HG02623 (cell line): ENCODE measurements around the gene MOGAT2.
"Not testable (repeated sequence)": the region's sequence is repeated elsewhere in the genome, so short reads cannot be mapped to it uniquely, and the experiment has no call there.

ENCODE experiments used
- ATAC-seq: cut with Tn5 transposase; IDR thresholded peaks from one replicate; pipeline ENCODE4 v1.9.1; 2021; ENCODE audit warnings: moderate library complexity; ENCODE audit not compliant: unreplicated experiment

Gene MOGAT2

DNA sequence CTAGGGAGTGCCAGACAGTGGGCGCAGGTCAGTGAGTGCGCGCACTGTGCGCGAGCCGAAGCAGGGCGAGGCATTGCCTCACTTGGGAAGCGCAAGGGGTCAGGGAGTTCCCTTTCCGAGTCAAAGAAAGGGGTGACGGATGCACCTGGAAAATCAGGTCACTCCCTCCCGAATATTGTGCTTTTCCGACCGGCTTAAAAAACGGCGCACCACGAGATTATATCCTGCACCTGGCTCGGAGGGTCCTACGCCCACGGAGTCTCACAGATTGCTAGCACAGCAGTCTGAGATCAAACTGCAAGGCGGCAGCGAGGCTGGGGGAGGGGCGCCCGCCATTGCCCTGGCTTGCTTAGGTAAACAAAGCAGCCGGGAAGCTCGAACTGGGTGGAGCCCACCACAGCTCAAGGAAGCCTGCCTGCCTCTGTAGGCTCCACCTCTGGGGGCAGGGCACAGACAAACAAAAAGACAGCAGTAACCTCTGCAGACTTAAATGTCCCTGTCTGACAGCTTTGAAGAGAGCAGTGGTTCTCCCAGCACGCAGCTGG, 31.2 kb downstream of the MOGAT2 start:
- ATAC-seq = not testable (repeated sequence)

DNA sequence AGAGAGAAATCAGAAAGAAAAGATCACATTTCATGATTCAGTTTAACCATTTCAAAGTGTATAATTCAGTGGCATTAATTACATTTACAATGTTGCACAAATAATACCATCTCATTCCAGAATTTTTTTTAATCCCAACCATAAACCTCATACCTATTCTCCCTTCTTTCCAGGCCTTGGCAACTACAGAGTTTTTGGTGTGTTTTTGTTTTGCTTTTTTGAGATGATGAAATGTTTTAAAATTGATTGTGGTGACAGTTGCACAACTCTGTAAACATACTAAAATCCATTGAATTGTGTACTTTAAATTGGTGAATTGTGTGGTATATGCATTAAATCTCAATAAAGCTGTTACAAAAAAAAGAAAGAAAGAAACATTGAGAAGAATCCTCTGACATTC, 37.3 kb downstream of the MOGAT2 start:
- ATAC-seq = not testable (repeated sequence)

- no peak for ATAC-seq
Measured at GRCh38 chr11:75757651-75758050, 40.0 kb downstream of the MOGAT2 start.

DNA sequence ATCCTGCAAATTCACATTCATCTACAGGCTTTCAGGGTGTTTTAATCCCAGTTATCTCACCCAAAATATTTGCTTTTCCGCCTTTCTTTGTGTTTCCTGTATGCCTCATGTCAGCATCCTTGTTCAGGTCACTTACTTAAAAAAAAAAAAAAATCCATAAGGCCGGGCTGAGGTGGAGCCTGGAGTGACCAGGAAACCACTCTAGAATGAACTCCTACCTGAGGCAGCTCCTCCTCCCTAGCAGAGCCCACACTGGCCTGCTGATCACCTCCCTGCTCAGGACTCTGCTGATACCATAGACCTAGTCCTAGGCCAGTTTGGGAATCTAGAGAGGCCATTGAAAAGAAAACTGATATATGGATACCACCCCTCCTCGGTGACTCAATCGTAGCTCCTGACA, 42.2 kb downstream of the MOGAT2 start:
- ATAC-seq = no peak

- no peak for ATAC-seq
Measured at GRCh38 chr11:75760243-75760642, 42.6 kb downstream of the MOGAT2 start.

- ATAC-seq = no peak
Measured at GRCh38 chr11:75760710-75761493, 43.3 kb downstream of the MOGAT2 start.

DNA sequence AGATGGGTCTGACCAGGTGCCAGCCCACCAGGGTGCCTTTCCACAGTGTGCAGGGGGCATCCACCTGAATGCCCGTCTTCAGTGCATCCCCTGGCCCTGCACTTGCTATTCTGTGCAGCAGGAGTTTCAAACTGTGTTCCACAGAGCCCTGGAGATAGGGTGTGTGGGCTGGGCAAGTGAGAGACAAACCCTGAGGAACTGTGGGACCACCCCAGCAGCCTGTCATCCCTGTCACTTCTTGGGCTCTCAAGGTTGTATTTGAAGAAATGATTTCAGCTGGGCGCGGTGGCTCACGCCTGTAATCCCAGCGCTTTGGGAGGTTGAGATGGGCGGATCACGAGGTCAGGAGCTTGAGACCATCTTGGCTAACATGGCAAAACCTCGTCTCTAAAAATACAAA, 44.5 kb downstream of the MOGAT2 start:
- no peak for ATAC-seq

GRCh38 chr11:75762885-75763284, 45.2 kb downstream of the MOGAT2 start:
- no peak for ATAC-seq

DNA sequence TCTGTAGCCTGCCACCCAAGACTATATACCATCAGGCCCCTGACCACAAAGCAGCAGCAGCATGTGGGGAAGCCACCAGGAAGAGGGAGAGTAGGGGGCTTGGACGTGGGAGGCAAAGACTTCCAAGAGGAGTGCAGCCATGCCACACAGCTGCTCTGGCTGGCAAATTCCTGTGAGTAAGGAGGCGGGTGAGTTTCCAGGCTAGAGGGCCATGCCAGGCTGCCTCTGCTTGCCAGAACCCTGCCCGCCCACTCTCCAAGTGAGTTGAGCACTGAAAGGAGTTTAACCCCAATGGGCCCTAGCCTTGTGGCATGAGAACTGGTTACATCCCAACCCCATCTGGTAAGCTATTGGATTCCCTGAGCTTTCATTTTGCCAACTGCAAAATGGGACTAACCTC, 46.2 kb downstream of the MOGAT2 start:
- ATAC-seq = no peak

DNA sequence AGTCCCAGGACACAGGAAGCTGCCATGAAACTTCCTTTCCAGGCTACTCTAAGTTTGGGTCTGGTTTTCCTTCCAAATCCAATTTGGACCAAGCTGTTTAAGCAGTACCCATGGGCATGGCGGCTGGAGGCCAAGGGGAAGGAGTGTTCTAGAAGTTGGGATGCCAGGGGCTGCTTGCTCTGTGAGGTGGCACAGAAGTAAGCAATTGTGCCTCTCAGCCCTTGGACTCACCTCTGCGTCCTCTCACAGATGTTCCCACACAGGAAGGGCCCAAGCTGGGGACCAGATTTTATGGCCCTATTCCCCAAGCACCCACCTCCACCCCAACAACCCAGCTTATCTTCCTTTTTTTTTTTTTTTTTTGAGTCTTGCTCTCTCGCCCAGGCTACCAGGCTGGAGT, 47.5 kb downstream of the MOGAT2 start:
- ATAC-seq = no peak

GRCh38 chr11:75766443-75767227, 49.0 kb downstream of the MOGAT2 start:
- no peak for ATAC-seq

- no peak for ATAC-seq
Measured at GRCh38 chr11:75767228-75767572, 49.6 kb downstream of the MOGAT2 start.

- no peak for ATAC-seq
Measured at GRCh38 chr11:75767793-75768111, 50.1 kb downstream of the MOGAT2 start.

- ATAC-seq = peak; percentile 55
Measured at GRCh38 chr11:75768112-75768908, 50.7 kb downstream of the MOGAT2 start, which contains the start of gene DGAT2. TSS of gene DGAT2 (plus strand) at chr11:75768778. CDS start at chr11:75768992, 214 bp downstream.

- no peak for ATAC-seq
Measured at GRCh38 chr11:75768909-75769771, 51.5 kb downstream of the MOGAT2 start.

DNA sequence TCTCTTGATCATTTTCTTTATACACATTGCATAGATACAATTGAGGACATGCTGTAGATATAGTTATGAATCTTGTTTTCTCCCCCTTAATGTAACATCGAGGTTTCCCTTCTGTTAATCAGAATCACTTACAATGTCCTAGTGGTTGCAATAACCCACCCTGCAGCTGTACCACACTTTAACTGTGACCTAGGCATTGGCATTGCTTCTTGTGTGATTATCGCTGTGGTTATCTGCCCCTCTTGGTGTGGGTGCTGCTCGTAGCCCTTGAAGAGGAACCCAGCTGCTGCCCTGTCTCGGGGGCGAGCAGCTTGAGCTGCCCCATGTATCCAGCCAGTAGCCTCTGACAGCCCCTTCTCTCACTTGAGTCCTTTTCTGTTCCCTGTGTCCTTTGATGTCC, 52.5 kb downstream of the MOGAT2 start:
- ATAC-seq = no peak

GRCh38 chr11:75771646-75772410, 54.2 kb downstream of the MOGAT2 start:
- no peak for ATAC-seq

DNA sequence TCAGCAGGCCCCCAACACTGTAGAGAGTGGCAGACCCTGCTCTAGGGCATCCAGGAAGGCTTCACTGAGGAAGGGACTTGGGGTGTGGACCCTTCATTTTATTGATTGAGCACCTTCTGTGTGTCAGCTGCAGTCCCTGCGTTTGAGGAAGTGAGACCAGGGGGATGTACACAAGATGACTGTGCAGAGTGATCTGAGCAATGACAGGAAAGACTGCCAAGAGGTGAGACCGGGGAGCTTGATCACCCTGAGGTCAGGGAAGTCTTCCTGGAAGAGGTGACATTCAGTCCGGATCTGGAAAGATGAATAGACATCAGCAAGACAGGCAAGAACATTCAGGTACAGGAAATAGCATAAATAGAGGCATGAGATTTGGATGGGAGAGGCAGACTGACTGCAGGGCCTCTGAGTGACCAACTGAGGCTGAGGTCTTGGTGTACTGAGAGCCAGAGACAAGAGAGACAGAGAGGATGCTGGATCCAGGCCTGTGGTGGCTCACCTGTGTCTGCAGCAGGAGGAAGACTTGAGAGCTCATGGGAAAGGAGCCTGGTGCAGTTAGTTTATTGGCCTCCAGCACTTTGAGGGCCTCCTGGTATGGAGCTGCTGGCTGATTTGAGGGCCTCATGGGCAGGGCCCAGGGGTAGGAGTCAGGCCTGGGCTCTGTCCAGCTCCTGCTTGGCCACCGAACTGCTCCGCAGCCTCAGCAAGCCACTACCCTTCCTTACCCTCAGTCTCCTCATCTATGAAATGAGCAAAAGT, 56.1 kb downstream of the MOGAT2 start:
- ATAC-seq = peak; percentile 86

DNA sequence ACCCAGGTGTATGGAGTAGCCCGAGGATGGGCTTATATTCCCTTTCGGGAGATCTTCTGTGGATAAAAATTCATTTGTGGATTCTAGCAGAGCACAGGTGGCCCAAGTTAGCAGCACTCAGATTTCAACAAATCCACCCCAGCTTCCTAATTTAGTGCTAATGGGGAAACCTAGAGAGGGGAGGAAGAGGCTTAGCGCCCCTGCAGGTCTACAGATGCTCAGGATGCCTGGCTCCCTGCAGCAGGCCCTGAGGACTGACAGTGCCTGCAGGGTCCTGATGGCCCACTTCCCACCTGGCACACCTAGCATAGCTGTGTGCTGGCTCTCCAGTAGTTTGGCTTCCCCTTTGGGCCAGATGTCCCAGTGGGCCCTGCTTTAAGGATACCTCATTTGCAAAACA, 57.4 kb downstream of the MOGAT2 start:
- ATAC-seq = no peak
